H1 (cell line): ENCODE data around the gene KIAA0513. TPM values are rescaled to one million over a fixed set of nuclear protein-coding genes. Genes with fewer than 3 reads are reported as not detected.

Experiments used
- CTCF ChIA-PET: fragments of 300-600 bp; sonication (Branson Sonifier 250); formaldehyde crosslinking; loops from one replicate; lab custom pipeline; 2021; ENCODE audit not compliant: partially characterized antibody; lab: Charles Lee
- POLR2A ChIA-PET: fragments of 300-600 bp; sonication (Branson Sonifier 250); formaldehyde crosslinking; loops from one replicate; lab custom pipeline; 2021; ENCODE audit warnings: inconsistent platforms; ENCODE audit not compliant: partially characterized antibody; lab: Charles Lee
- DNase-seq, 2 experiments: peaks; one replicate each; pipeline versions ENCODE4 v3.0.0 to v3.0.0-alpha.2; 2010 to 2022; ENCODE audit warnings: low spot score in 2 of 2, low read depth in 1 of 2, mixed read lengths in 1 of 2
- FAIRE-seq: peaks from 2 replicates; lab custom pipeline; 2011; peaks lifted over from hg19 to GRCh38; lab: Jason Lieb, UNC
- H2AFZ ChIP-seq: 2 replicates; pipeline ENCODE4 v1.8.1; 2012; ENCODE audit warnings: low read length, inconsistent platforms
- H2AK5ac ChIP-seq: 2 replicates; pipeline ENCODE4 v1.6.1; 2013; ENCODE audit warnings: low read depth, low read length
- H2BK120ac ChIP-seq: replicated peaks from 2 replicates; pipeline ENCODE3; 2013; ENCODE audit warnings: low read depth, low read length, inconsistent platforms
- H2BK12ac ChIP-seq: 2 replicates; pipeline ENCODE4 v1.6.1; 2013; ENCODE audit warnings: low read depth, low read length
- H2BK15ac ChIP-seq: 2 replicates; pipeline ENCODE4 v1.6.1; 2013; ENCODE audit warnings: low read length
- H2BK20ac ChIP-seq: 2 replicates; pipeline ENCODE4 v1.6.1; 2013; ENCODE audit warnings: low read length
- H2BK5ac ChIP-seq: 2 replicates; pipeline ENCODE4 v1.6.1; 2013; ENCODE audit warnings: low read depth, low read length
- H3K14ac ChIP-seq: 2 replicates; pipeline ENCODE4 v1.6.1; 2013; ENCODE audit warnings: inconsistent platforms; ENCODE audit not compliant: insufficient read length
- H3K18ac ChIP-seq: 2 replicates; pipeline ENCODE4 v1.6.1; 2013; ENCODE audit warnings: low read length; ENCODE audit errors: extremely low read depth
- H3K23ac ChIP-seq: 2 replicates; pipeline ENCODE4 v1.6.1; 2013; ENCODE audit warnings: inconsistent platforms; ENCODE audit not compliant: insufficient read length
- H3K23me2 ChIP-seq: 2 replicates; pipeline ENCODE4 v1.6.1; 2013; ENCODE audit warnings: low read depth, low read length
- H3K27ac ChIP-seq: 2 replicates; pipeline ENCODE4 v1.6.1; 2011; ENCODE audit warnings: low read depth, low read length, inconsistent platforms
- H3K27me3 ChIP-seq, 4 experiments: replicated peaks in 1 of 4; 1 replicate in 1 of 4; 2 replicates in 3 of 4; pipeline versions ENCODE4 v1.6.1 to v1.8.1; 2011 to 2013; ENCODE audit warnings: low read length in 3 of 4, mild to moderate bottlenecking in 3 of 4, inconsistent platforms in 2 of 4, mixed read lengths in 2 of 4, moderate library complexity in 1 of 4; ENCODE audit not compliant: control insufficient read depth in 3 of 4, insufficient read depth in 3 of 4; ENCODE audit errors: extremely low read depth in 1 of 4
- H3K36me3 ChIP-seq, 4 experiments: 2 replicates each; pipeline versions ENCODE4 v1.6.1 to v1.8.1; 2011 to 2013; ENCODE audit warnings: mild to moderate bottlenecking in 4 of 4, low read length in 3 of 4, moderate library complexity in 2 of 4, control low read depth in 1 of 4, inconsistent platforms in 1 of 4; ENCODE audit not compliant: insufficient read depth in 4 of 4, control insufficient read depth in 2 of 4
- H3K4ac ChIP-seq: replicated peaks from 2 replicates; pipeline ENCODE3; 2013; ENCODE audit warnings: low read length, low read depth, mixed read lengths, inconsistent platforms; ENCODE audit not compliant: insufficient read length
- H3K4me1 ChIP-seq, 4 experiments: replicated peaks in 1 of 4; 1 replicate in 1 of 4; 2 replicates in 3 of 4; pipeline versions ENCODE4 v1.6.1 to v1.8.1; 2011 to 2013; ENCODE audit warnings: low read length in 3 of 4, inconsistent platforms in 2 of 4, mixed read lengths in 1 of 4; ENCODE audit not compliant: insufficient read depth in 4 of 4, control insufficient read depth in 3 of 4
- H3K4me2 ChIP-seq, 2 experiments: 2 replicates each; pipeline versions ENCODE4 v1.6.1 to v1.8.1; 2011 to 2013; ENCODE audit warnings: low read depth in 2 of 2, low read length in 2 of 2, control low read depth in 1 of 2, inconsistent platforms in 1 of 2, mild to moderate bottlenecking in 1 of 2; ENCODE audit not compliant: insufficient read depth in 1 of 2
- H3K4me3 ChIP-seq, 4 experiments: fragments of 200-600, 300-600 bp in 1 of 4; sonication (generic), shearing (Covaris generic), sonication (Bioruptor Twin) in 1 of 4; 2 replicates each; pipeline versions ENCODE4 v1.5.1 to v1.8.1; 2011 to 2016; ENCODE audit warnings: low read length in 4 of 4, low read depth in 3 of 4, control low read depth in 2 of 4, inconsistent platforms in 2 of 4, mild to moderate bottlenecking in 2 of 4, mixed read lengths in 1 of 4, moderate library complexity in 1 of 4; ENCODE audit not compliant: insufficient read depth in 2 of 4; ENCODE audit errors: extremely low read depth in 1 of 4
- H3K56ac ChIP-seq: replicated peaks from 2 replicates; pipeline ENCODE3; 2013; ENCODE audit warnings: low read depth, mild to moderate bottlenecking, mixed read lengths, low read length, inconsistent platforms; ENCODE audit not compliant: insufficient read length
- H3K79me1 ChIP-seq: 2 replicates; pipeline ENCODE4 v1.6.1; 2013; ENCODE audit warnings: low read depth, low read length, control low read depth
- H3K79me2 ChIP-seq, 2 experiments: 2 replicates each; pipeline versions ENCODE4 v1.6.1 to v1.8.1; 2012 to 2013; ENCODE audit warnings: low read length in 2 of 2, mild to moderate bottlenecking in 2 of 2, inconsistent platforms in 1 of 2; ENCODE audit not compliant: insufficient read depth in 2 of 2, control insufficient read depth in 1 of 2
- H3K9ac ChIP-seq, 4 experiments: replicated peaks in 1 of 4; 1 replicate in 1 of 4; 2 replicates in 3 of 4; pipeline versions ENCODE4 v1.6.1 to v1.8.1; 2011 to 2013; ENCODE audit warnings: low read depth in 3 of 4, low read length in 3 of 4, control low read depth in 2 of 4, mild to moderate bottlenecking in 2 of 4, moderate library complexity in 2 of 4, inconsistent platforms in 1 of 4; ENCODE audit errors: extremely low read depth in 1 of 4
- H3K9me3 ChIP-seq, 2 experiments: 2 replicates each; pipeline versions ENCODE4 v1.6.1 to v1.8.1; 2012 to 2013; ENCODE audit warnings: mild to moderate bottlenecking in 2 of 2, moderate library complexity in 2 of 2, control low read depth in 1 of 2, inconsistent platforms in 1 of 2, low read depth in 1 of 2, low read length in 1 of 2, mixed read lengths in 1 of 2; ENCODE audit not compliant: insufficient read depth in 2 of 2
- H4K20me1 ChIP-seq, 2 experiments: replicated peaks in 1 of 2; 2 replicates each; pipeline versions ENCODE3 to v1.8.1; 2011 to 2013; ENCODE audit warnings: inconsistent platforms in 2 of 2, low read length in 2 of 2, mild to moderate bottlenecking in 1 of 2; ENCODE audit not compliant: insufficient read depth in 2 of 2, control insufficient read depth in 1 of 2
- H4K5ac ChIP-seq: 2 replicates; pipeline ENCODE4 v1.6.1; 2013; ENCODE audit warnings: low read length, low read depth, mixed read lengths, inconsistent platforms; ENCODE audit not compliant: insufficient read length
- H4K8ac ChIP-seq: 2 replicates; pipeline ENCODE4 v1.8.0; 2013; ENCODE audit warnings: mild to moderate bottlenecking, moderate library complexity, low read length, inconsistent platforms; ENCODE audit not compliant: insufficient read depth; ENCODE audit errors: extremely low read depth
- H4K91ac ChIP-seq: replicated peaks from 2 replicates; pipeline ENCODE3; 2013; ENCODE audit warnings: low read length, mixed read lengths, inconsistent platforms; ENCODE audit not compliant: insufficient read length
- CBX5 ChIP-seq: fragments of 300-800, 300-1000 bp; sonication (generic); IDR thresholded peaks from 2 replicates; pipeline ENCODE4 v1.7.1; 2016; ENCODE audit warnings: antibody characterized with exemption, low read length, low read depth
- CTBP2 ChIP-seq: IDR thresholded peaks from 2 replicates; pipeline ENCODE4 v1.7.0; 2011; ENCODE audit warnings: borderline replicate concordance, mild to moderate bottlenecking, moderate library complexity, mixed read lengths, low read length; ENCODE audit not compliant: insufficient read depth, insufficient read length
- EZH2 ChIP-seq: fragments of 200-600 bp; sonication (generic); IDR thresholded peaks from 2 replicates; pipeline ENCODE4 v1.7.1; 2012; ENCODE audit warnings: low read depth, mild to moderate bottlenecking, moderate library complexity, low read length, inconsistent platforms; ENCODE audit not compliant: severe bottlenecking
- PHF8 ChIP-seq: fragments of 200-600 bp; sonication (generic); conservative IDR thresholded peaks from 2 replicates; pipeline ENCODE4 v1.7.1; 2012; ENCODE audit warnings: low read depth, mild to moderate bottlenecking, inconsistent platforms, low read length, moderate library complexity
- POLR2AphosphoS5 ChIP-seq: IDR thresholded peaks from 2 replicates; pipeline ENCODE4 v1.6.1; 2011; ENCODE audit warnings: low read depth, low read length
- SUZ12 ChIP-seq: fragments of 200-600 bp; sonication (generic); IDR thresholded peaks from 2 replicates; pipeline ENCODE4 v1.6.1; 2012; ENCODE audit warnings: mild to moderate bottlenecking, inconsistent platforms, low read length, moderate library complexity, mixed read lengths
- WGBS, 2 experiments: shearing (Covaris generic) in 1 of 2; methylation state at CpG; one replicate each; pipeline versions ENCODE4 v1.1.6 to v1.1.7; 2013 to 2015; ENCODE audit warnings: low lambda C conversion rate in 2 of 2, mixed read lengths in 2 of 2, inconsistent platforms in 1 of 2, low coverage in 1 of 2, missing lambda C conversion rate in 1 of 2; ENCODE audit not compliant: insufficient replicate concordance in 2 of 2, insufficient coverage in 1 of 2, insufficient read length in 1 of 2; ENCODE audit errors: extremely low coverage in 1 of 2, missing lambda C conversion rate in 1 of 2; 5-methylcytosine and 5-hydroxymethylcytosine counted together
- polyA plus RNA-seq, 7 experiments: library from polyadenylated mRNA; depleted of rRNA in 3 of 7; stranded (reverse) in 5 of 7; unstranded in 2 of 7; fragments of >200 nt in 5 of 7; fragments of 200-250 nt in 2 of 7; gene quantifications; 1 replicate in 5 of 7; 2 replicates in 1 of 7; 4 replicates in 1 of 7; pipeline versions ENCODE4 v1.2.1 to v1.2.3, GENCODE V29; 2011 to 2013; ENCODE audit warnings: missing spikeins in 2 of 7, mixed read lengths in 2 of 7
- total RNA-seq: library from RNA; stranded (reverse); fragmentation: NEBNext Ultra II Directional; extraction: Animal tissue kit (Norgen Biotek cat#: 25700); gene quantifications from 2 replicates; pipeline ENCODE4 v1.2.1, GENCODE V29; 2021
- TF ChIP-seq, protein P1 (sequence below): IDR thresholded peaks from 2 replicates; pipeline ENCODE4 v1.6.1; 2012; ENCODE audit warnings: low read length, inconsistent platforms

KIAA0513 gene
- total and polyA plus RNA-seq, 2 of the 8 experiments (the other 6 are each of a cell fraction or from before 2014, with no cell fraction given): 2.1 to 6.1 TPM

- TF ChIP-seq CBX5 (no peak), SUZ12 (no peak), PHF8 (no peak), CTBP2 (no peak), POLR2AphosphoS5 (no peak), EZH2 (no peak)
- TF ChIP-seq, protein P1, sequence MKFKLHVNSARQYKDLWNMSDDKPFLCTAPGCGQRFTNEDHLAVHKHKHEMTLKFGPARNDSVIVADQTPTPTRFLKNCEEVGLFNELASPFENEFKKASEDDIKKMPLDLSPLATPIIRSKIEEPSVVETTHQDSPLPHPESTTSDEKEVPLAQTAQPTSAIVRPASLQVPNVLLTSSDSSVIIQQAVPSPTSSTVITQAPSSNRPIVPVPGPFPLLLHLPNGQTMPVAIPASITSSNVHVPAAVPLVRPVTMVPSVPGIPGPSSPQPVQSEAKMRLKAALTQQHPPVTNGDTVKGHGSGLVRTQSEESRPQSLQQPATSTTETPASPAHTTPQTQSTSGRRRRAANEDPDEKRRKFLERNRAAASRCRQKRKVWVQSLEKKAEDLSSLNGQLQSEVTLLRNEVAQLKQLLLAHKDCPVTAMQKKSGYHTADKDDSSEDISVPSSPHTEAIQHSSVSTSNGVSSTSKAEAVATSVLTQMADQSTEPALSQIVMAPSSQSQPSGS: no peak
- Histone ChIP-seq H3K79me2 (no peaks in the 10 kb centered on the region), H3K79me1 (no peaks in the 10 kb centered on the region), H4K8ac (no peak overlapping the region), H3K9ac (no peak overlapping the region), H4K20me1 (no peaks in the 10 kb centered on the region), H3K36me3 (peaks cover 0 to 3% (median 0%) of the 10 kb centered on the region in 4 experiments; a peak in 1 of 8 replicates), H3K4me2 (no peak overlapping the region), H3K4ac (no peak overlapping the region), H3K4me1 (peaks cover 6 to 37% (median 23%) of the 10 kb centered on the region in 4 experiments), H2BK15ac (no peak overlapping the region), H2AFZ (no peak overlapping the region), H3K4me3 (no peak overlapping the region), H3K18ac (no peak overlapping the region), H3K23me2 (peaks cover 5% of the 10 kb centered on the region; the same call in 1 of the 2 replicates), H4K5ac (no peak overlapping the region), H3K23ac (no peak overlapping the region), H3K56ac (no peak overlapping the region), H3K9me3 (no peaks in the 10 kb centered on the region), H4K91ac (no peak overlapping the region), H3K27me3 (peaks cover 0 to 48% (median 35%) of the 10 kb centered on the region in 4 experiments; a peak in 6 of 7 replicates), H2AK5ac (no peak overlapping the region), H2BK20ac (no peak overlapping the region), H2BK120ac (no peak overlapping the region), H3K27ac (no peak overlapping the region), H2BK12ac (no peak overlapping the region), H3K14ac (no peak overlapping the region), H2BK5ac (no peak overlapping the region)
- FAIRE-seq: no peak
- DNase-seq: no peak
- WGBS, 2 experiments: 93% methylated on average over 10 of the region's 10 CpGs; no CpG with 5 or more reads in 1 of the 2 experiments
- ChIA-PET POLR2A (no interaction called here), CTCF (interaction anchor here (1.0 to 4.8 kb wide), 4 partner anchors 9 to 181 kb away, joined by 3 to 37 read pairs (median 4); no protein-coding TSS in a partner anchor)
Observed at GRCh38 chr16:85078226-85078625, 50.6 kb downstream of the KIAA0513 start.
